H1 (cell line): Measurements from ENCODE around the gene BAHD1. TPM values are rescaled to one million over a fixed set of nuclear protein-coding genes. Genes with fewer than 3 reads are reported as not detected.

Experiments
- CTCF ChIA-PET: fragments of 300-600 bp; sonication (Branson Sonifier 250); formaldehyde crosslinking; loops from one replicate; lab custom pipeline; 2021; ENCODE audit not compliant: partially characterized antibody; lab: Charles Lee
- POLR2A ChIA-PET: fragments of 300-600 bp; sonication (Branson Sonifier 250); formaldehyde crosslinking; loops from one replicate; lab custom pipeline; 2021; ENCODE audit warnings: inconsistent platforms; ENCODE audit not compliant: partially characterized antibody; lab: Charles Lee
- DNase-seq, 2 experiments: peaks; one replicate each; pipeline versions ENCODE4 v3.0.0 to v3.0.0-alpha.2; 2010 to 2022; ENCODE audit warnings: low spot score in 2 of 2, low read depth in 1 of 2, mixed read lengths in 1 of 2
- FAIRE-seq: peaks from 2 replicates; lab custom pipeline; 2011; peaks lifted over from hg19 to GRCh38; lab: Jason Lieb, UNC
- H2AFZ ChIP-seq: 2 replicates; pipeline ENCODE4 v1.8.1; 2012; ENCODE audit warnings: low read length, inconsistent platforms
- H2AK5ac ChIP-seq: 2 replicates; pipeline ENCODE4 v1.6.1; 2013; ENCODE audit warnings: low read depth, low read length
- H2BK120ac ChIP-seq: replicated peaks from 2 replicates; pipeline ENCODE3; 2013; ENCODE audit warnings: low read depth, low read length, inconsistent platforms
- H2BK12ac ChIP-seq: 2 replicates; pipeline ENCODE4 v1.6.1; 2013; ENCODE audit warnings: low read depth, low read length
- H2BK15ac ChIP-seq: 2 replicates; pipeline ENCODE4 v1.6.1; 2013; ENCODE audit warnings: low read length
- H2BK20ac ChIP-seq: 2 replicates; pipeline ENCODE4 v1.6.1; 2013; ENCODE audit warnings: low read length
- H2BK5ac ChIP-seq: 2 replicates; pipeline ENCODE4 v1.6.1; 2013; ENCODE audit warnings: low read depth, low read length
- H3K14ac ChIP-seq: 2 replicates; pipeline ENCODE4 v1.6.1; 2013; ENCODE audit warnings: inconsistent platforms; ENCODE audit not compliant: insufficient read length
- H3K18ac ChIP-seq: 2 replicates; pipeline ENCODE4 v1.6.1; 2013; ENCODE audit warnings: low read length; ENCODE audit errors: extremely low read depth
- H3K23ac ChIP-seq: 2 replicates; pipeline ENCODE4 v1.6.1; 2013; ENCODE audit warnings: inconsistent platforms; ENCODE audit not compliant: insufficient read length
- H3K23me2 ChIP-seq: 2 replicates; pipeline ENCODE4 v1.6.1; 2013; ENCODE audit warnings: low read depth, low read length
- H3K27ac ChIP-seq: 2 replicates; pipeline ENCODE4 v1.6.1; 2011; ENCODE audit warnings: low read depth, low read length, inconsistent platforms
- H3K27me3 ChIP-seq, 4 experiments: replicated peaks in 1 of 4; 1 replicate in 1 of 4; 2 replicates in 3 of 4; pipeline versions ENCODE4 v1.6.1 to v1.8.1; 2011 to 2013; ENCODE audit warnings: low read length in 3 of 4, mild to moderate bottlenecking in 3 of 4, inconsistent platforms in 2 of 4, mixed read lengths in 2 of 4, moderate library complexity in 1 of 4; ENCODE audit not compliant: control insufficient read depth in 3 of 4, insufficient read depth in 3 of 4; ENCODE audit errors: extremely low read depth in 1 of 4
- H3K36me3 ChIP-seq, 4 experiments: 2 replicates each; pipeline versions ENCODE4 v1.6.1 to v1.8.1; 2011 to 2013; ENCODE audit warnings: mild to moderate bottlenecking in 4 of 4, low read length in 3 of 4, moderate library complexity in 2 of 4, control low read depth in 1 of 4, inconsistent platforms in 1 of 4; ENCODE audit not compliant: insufficient read depth in 4 of 4, control insufficient read depth in 2 of 4
- H3K4ac ChIP-seq: replicated peaks from 2 replicates; pipeline ENCODE3; 2013; ENCODE audit warnings: low read length, low read depth, mixed read lengths, inconsistent platforms; ENCODE audit not compliant: insufficient read length
- H3K4me1 ChIP-seq, 4 experiments: replicated peaks in 1 of 4; 1 replicate in 1 of 4; 2 replicates in 3 of 4; pipeline versions ENCODE4 v1.6.1 to v1.8.1; 2011 to 2013; ENCODE audit warnings: low read length in 3 of 4, inconsistent platforms in 2 of 4, mixed read lengths in 1 of 4; ENCODE audit not compliant: insufficient read depth in 4 of 4, control insufficient read depth in 3 of 4
- H3K4me2 ChIP-seq, 2 experiments: 2 replicates each; pipeline versions ENCODE4 v1.6.1 to v1.8.1; 2011 to 2013; ENCODE audit warnings: low read depth in 2 of 2, low read length in 2 of 2, control low read depth in 1 of 2, inconsistent platforms in 1 of 2, mild to moderate bottlenecking in 1 of 2; ENCODE audit not compliant: insufficient read depth in 1 of 2
- H3K4me3 ChIP-seq, 4 experiments: fragments of 200-600, 300-600 bp in 1 of 4; sonication (generic), shearing (Covaris generic), sonication (Bioruptor Twin) in 1 of 4; 2 replicates each; pipeline versions ENCODE4 v1.5.1 to v1.8.1; 2011 to 2016; ENCODE audit warnings: low read length in 4 of 4, low read depth in 3 of 4, control low read depth in 2 of 4, inconsistent platforms in 2 of 4, mild to moderate bottlenecking in 2 of 4, mixed read lengths in 1 of 4, moderate library complexity in 1 of 4; ENCODE audit not compliant: insufficient read depth in 2 of 4; ENCODE audit errors: extremely low read depth in 1 of 4
- H3K56ac ChIP-seq: replicated peaks from 2 replicates; pipeline ENCODE3; 2013; ENCODE audit warnings: low read depth, mild to moderate bottlenecking, mixed read lengths, low read length, inconsistent platforms; ENCODE audit not compliant: insufficient read length
- H3K79me1 ChIP-seq: 2 replicates; pipeline ENCODE4 v1.6.1; 2013; ENCODE audit warnings: low read depth, low read length, control low read depth
- H3K79me2 ChIP-seq, 2 experiments: 2 replicates each; pipeline versions ENCODE4 v1.6.1 to v1.8.1; 2012 to 2013; ENCODE audit warnings: low read length in 2 of 2, mild to moderate bottlenecking in 2 of 2, inconsistent platforms in 1 of 2; ENCODE audit not compliant: insufficient read depth in 2 of 2, control insufficient read depth in 1 of 2
- H3K9ac ChIP-seq, 4 experiments: replicated peaks in 1 of 4; 1 replicate in 1 of 4; 2 replicates in 3 of 4; pipeline versions ENCODE4 v1.6.1 to v1.8.1; 2011 to 2013; ENCODE audit warnings: low read depth in 3 of 4, low read length in 3 of 4, control low read depth in 2 of 4, mild to moderate bottlenecking in 2 of 4, moderate library complexity in 2 of 4, inconsistent platforms in 1 of 4; ENCODE audit errors: extremely low read depth in 1 of 4
- H3K9me3 ChIP-seq, 2 experiments: 2 replicates each; pipeline versions ENCODE4 v1.6.1 to v1.8.1; 2012 to 2013; ENCODE audit warnings: mild to moderate bottlenecking in 2 of 2, moderate library complexity in 2 of 2, control low read depth in 1 of 2, inconsistent platforms in 1 of 2, low read depth in 1 of 2, low read length in 1 of 2, mixed read lengths in 1 of 2; ENCODE audit not compliant: insufficient read depth in 2 of 2
- H4K20me1 ChIP-seq, 2 experiments: replicated peaks in 1 of 2; 2 replicates each; pipeline versions ENCODE3 to v1.8.1; 2011 to 2013; ENCODE audit warnings: inconsistent platforms in 2 of 2, low read length in 2 of 2, mild to moderate bottlenecking in 1 of 2; ENCODE audit not compliant: insufficient read depth in 2 of 2, control insufficient read depth in 1 of 2
- H4K5ac ChIP-seq: 2 replicates; pipeline ENCODE4 v1.6.1; 2013; ENCODE audit warnings: low read length, low read depth, mixed read lengths, inconsistent platforms; ENCODE audit not compliant: insufficient read length
- H4K8ac ChIP-seq: 2 replicates; pipeline ENCODE4 v1.8.0; 2013; ENCODE audit warnings: mild to moderate bottlenecking, moderate library complexity, low read length, inconsistent platforms; ENCODE audit not compliant: insufficient read depth; ENCODE audit errors: extremely low read depth
- H4K91ac ChIP-seq: replicated peaks from 2 replicates; pipeline ENCODE3; 2013; ENCODE audit warnings: low read length, mixed read lengths, inconsistent platforms; ENCODE audit not compliant: insufficient read length
- CBX5 ChIP-seq: fragments of 300-800, 300-1000 bp; sonication (generic); IDR thresholded peaks from 2 replicates; pipeline ENCODE4 v1.7.1; 2016; ENCODE audit warnings: antibody characterized with exemption, low read length, low read depth
- MAFK ChIP-seq: IDR thresholded peaks from 2 replicates; pipeline ENCODE4 v1.6.1; 2012; ENCODE audit warnings: low read depth, mild to moderate bottlenecking, improper control_type of control experiment, low read length
- WGBS, 2 experiments: shearing (Covaris generic) in 1 of 2; methylation state at CpG; one replicate each; pipeline versions ENCODE4 v1.1.6 to v1.1.7; 2013 to 2015; ENCODE audit warnings: low lambda C conversion rate in 2 of 2, mixed read lengths in 2 of 2, inconsistent platforms in 1 of 2, low coverage in 1 of 2, missing lambda C conversion rate in 1 of 2; ENCODE audit not compliant: insufficient replicate concordance in 2 of 2, insufficient coverage in 1 of 2, insufficient read length in 1 of 2; ENCODE audit errors: extremely low coverage in 1 of 2, missing lambda C conversion rate in 1 of 2; 5-methylcytosine and 5-hydroxymethylcytosine counted together
- polyA plus RNA-seq, 7 experiments: library from polyadenylated mRNA; depleted of rRNA in 3 of 7; stranded (reverse) in 5 of 7; unstranded in 2 of 7; fragments of >200 nt in 5 of 7; fragments of 200-250 nt in 2 of 7; gene quantifications; 1 replicate in 5 of 7; 2 replicates in 1 of 7; 4 replicates in 1 of 7; pipeline versions ENCODE4 v1.2.1 to v1.2.3, GENCODE V29; 2011 to 2013; ENCODE audit warnings: missing spikeins in 2 of 7, mixed read lengths in 2 of 7
- total RNA-seq: library from RNA; stranded (reverse); fragmentation: NEBNext Ultra II Directional; extraction: Animal tissue kit (Norgen Biotek cat#: 25700); gene quantifications from 2 replicates; pipeline ENCODE4 v1.2.1, GENCODE V29; 2021

BAHD1 gene
- total and polyA plus RNA-seq, 2 of the 8 experiments (the other 6 are each of a cell fraction or from before 2014, with no cell fraction given): 15.0 to 38.9 TPM

- H4K91ac ChIP-seq: no peak overlapping the region
- TF ChIP-seq MAFK: no peak
- no peak for TF ChIP-seq CBX5
- TF ChIP-seq, all 59 proteins: peak for 0
- no peak overlapping the region for H3K27ac ChIP-seq
- H3K27me3 ChIP-seq: peaks cover 0 to 2% (median 0%) of the 10 kb centered on the region in 4 experiments; a peak in 1 of 7 replicates
- CTCF ChIA-PET: interaction anchor here (0.8 to 16.2 kb wide), 11 partner anchors 10 to 207 kb away, joined by 3 to 184 read pairs (median 4); partner anchors contain the start of gene CCDC9B
- WGBS, 2 experiments: 88% methylated on average over 6 of the region's 6 CpGs; no CpG with 5 or more reads in 1 of the 2 experiments
- FAIRE-seq: no peak
- H2BK15ac ChIP-seq: no peak overlapping the region
- no peaks in the 10 kb centered on the region for H3K9me3 ChIP-seq
- no peak overlapping the region for H2AFZ ChIP-seq
- H3K56ac ChIP-seq: no peak overlapping the region
- no peak overlapping the region for H4K5ac ChIP-seq
- DNase-seq: no peak
- peaks cover 0 to 4% of the 10 kb centered on the region in 2 experiments for H4K20me1 ChIP-seq
- no peak overlapping the region for H3K14ac ChIP-seq
- H3K4me3 ChIP-seq: no peak overlapping the region
- H3K23me2 ChIP-seq: no peaks in the 10 kb centered on the region
- no peak overlapping the region for H3K18ac ChIP-seq
- H3K36me3 ChIP-seq: no peaks in the 10 kb centered on the region
- POLR2A ChIA-PET: interaction anchor here (0.8 to 2.8 kb wide), 6 partner anchors 10 to 145 kb away, joined by 3 to 10 read pairs (median 4); partner anchors contain the start of gene KNSTRN
- H2BK20ac ChIP-seq: no peak overlapping the region
- H3K9ac ChIP-seq: no peak overlapping the region
- no peaks in the 10 kb centered on the region for H3K79me2 ChIP-seq
- no peak overlapping the region for H4K8ac ChIP-seq
- no peak overlapping the region for H3K4me2 ChIP-seq
- H2BK5ac ChIP-seq: no peak overlapping the region; the same call in 1 of the 2 replicates
- no peak overlapping the region for H2BK120ac ChIP-seq
- H3K23ac ChIP-seq: no peak overlapping the region
- no peak overlapping the region for H2AK5ac ChIP-seq
- H2BK12ac ChIP-seq: no peak overlapping the region
- peaks cover 0 to 11% (median 6%) of the 10 kb centered on the region in 4 experiments; a peak in 6 of 7 replicates for H3K4me1 ChIP-seq
- no peak overlapping the region for H3K4ac ChIP-seq
- H3K79me1 ChIP-seq: no peaks in the 10 kb centered on the region
Measured at GRCh38 chr15:40424483-40425115, 16.2 kb upstream of the BAHD1 start.
